NCI-H510A treated with DMSO at 0.1 percent for 48 hours (cell line): ENCODE data around the gene FLT4.
"Not testable (repeated sequence)": the region's sequence is repeated elsewhere in the genome, so short reads cannot be mapped to it uniquely, and the experiment has no call there.

Experiments used
- DNase-seq: peaks from one replicate; lab custom pipeline; 2025; lab: John Stamatoyannopoulos, UW

Gene FLT4

DNA sequence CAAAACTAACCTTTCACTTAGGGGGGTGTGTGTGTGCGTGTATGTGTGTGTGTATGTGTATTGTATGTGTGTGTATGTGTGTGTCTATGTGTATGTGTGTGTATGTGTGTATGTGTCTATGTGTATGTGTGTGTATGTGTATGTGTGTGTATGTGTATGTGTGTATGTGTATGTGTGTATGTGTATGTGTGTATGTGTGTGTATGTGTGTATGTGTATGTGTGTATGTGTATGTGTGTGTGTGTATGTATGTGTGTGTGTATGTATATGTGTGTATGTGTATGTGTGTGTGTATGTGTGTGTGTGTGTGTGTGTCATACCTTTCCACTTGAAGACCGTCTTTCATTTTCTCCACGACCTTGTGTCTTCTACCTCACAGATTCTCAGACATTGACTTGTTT, 20.8 kb upstream of the FLT4 start:
- DNase-seq = no peak

DNA sequence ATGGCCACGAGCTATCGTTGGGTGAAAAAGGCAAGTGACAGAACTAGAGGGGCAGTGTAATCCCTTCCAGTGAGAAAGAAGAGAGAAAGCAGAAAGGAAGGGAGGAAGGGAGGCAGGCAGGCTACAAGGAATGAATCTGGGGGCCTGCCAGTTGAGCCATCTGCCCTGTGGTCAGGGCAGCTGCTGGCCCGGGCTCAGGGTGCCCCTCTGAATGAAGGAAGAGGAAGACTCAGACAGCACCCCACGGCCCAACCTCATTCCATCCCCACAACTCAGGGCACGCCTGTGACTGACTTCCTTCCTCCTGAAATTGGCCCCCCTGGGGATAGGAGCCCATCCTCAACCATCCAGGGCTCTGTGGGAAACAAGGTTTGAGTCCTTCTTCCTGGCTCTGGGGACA, 20.3 kb upstream of the FLT4 start:
- DNase-seq = no peak

DNA sequence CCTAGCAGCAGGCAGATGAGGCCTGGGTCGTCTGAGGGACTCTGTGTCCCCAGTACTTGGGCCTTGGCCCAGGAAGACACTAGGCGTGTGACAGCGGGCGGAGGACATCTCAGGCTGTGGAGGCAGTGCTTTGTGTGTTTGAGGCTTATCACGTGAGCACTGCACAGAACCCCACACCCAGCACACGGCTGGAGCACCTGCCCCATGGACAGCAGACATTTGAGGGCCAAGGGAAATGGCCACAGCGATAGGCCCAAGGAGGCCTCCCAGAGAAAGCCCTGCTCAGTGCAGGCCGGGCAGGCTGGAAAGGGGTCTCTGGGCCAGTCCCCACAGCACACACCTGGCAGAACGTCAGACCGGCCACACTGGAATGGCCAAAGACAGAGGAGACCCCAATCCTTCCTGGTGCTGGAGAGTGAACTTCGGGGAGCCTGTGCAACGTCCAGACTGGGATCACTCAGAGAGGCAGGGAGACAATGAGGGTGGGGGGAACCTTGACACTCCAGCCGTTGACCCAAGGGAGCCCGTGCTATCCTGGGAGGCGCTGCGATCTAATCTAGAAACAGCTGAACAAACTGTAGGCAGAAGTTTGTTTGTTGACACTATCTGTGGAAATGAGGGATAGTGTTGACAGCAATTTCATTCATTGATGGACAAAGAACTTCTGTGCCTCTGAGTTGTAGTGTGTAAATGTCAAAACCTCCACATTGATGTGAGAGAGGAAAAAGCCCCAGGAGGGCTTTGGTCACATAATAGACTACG, 19.6 kb upstream of the FLT4 start:
- DNase-seq = no peak

DNA sequence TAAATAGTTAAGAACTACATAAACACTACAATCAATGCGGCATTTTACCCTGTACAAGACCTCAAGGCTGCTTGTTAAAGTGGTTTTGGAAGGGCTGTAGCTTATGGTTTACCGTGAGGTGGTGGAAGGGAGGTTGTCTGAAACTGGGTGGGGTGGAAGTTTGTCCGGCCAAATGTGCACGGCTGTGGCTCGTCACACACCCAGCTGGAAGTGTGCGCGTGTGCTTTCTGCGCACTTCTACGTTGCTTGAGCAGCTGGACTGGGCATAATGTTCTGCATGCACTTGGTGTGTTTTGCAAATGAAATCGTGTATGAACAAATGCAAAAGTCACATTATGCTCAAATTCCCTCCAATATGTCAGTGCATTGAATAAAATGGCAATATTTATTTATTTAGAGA, 17.4 kb upstream of the FLT4 start:
- DNase-seq = no peak

DNA sequence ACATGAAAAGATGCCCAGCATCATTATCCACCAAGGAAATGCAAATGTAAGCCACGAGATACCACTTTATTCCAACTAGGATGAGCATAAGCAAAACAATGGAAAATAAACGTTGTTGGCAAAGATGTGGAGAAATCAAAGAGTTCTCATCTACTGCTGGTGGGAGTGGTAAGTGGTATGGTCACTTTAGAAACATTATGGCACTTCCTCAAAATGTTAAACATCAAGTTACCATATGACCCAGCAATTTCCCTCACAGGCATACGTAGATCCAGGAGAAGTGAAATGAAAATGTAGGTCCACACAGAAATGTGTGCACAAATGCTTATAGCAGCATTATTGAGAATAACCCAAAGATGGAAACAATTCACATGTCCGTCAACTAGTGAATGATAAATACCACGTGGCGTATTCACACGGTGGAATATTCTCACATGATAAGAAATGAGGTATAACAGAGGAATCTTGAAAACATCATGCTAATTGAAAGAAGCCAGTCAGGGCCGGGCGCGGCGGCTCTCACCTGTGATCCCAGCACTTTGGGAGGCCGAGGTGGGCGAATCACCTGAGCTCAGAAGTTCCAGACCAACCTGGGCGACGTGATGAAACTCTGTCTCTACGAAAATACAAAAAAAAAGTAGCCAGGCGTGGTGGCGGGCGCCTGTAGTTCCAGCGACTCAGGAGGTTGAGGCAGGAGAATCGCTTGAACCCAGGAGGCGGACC, 16.4 kb upstream of the FLT4 start:
- no peak for DNase-seq

DNA sequence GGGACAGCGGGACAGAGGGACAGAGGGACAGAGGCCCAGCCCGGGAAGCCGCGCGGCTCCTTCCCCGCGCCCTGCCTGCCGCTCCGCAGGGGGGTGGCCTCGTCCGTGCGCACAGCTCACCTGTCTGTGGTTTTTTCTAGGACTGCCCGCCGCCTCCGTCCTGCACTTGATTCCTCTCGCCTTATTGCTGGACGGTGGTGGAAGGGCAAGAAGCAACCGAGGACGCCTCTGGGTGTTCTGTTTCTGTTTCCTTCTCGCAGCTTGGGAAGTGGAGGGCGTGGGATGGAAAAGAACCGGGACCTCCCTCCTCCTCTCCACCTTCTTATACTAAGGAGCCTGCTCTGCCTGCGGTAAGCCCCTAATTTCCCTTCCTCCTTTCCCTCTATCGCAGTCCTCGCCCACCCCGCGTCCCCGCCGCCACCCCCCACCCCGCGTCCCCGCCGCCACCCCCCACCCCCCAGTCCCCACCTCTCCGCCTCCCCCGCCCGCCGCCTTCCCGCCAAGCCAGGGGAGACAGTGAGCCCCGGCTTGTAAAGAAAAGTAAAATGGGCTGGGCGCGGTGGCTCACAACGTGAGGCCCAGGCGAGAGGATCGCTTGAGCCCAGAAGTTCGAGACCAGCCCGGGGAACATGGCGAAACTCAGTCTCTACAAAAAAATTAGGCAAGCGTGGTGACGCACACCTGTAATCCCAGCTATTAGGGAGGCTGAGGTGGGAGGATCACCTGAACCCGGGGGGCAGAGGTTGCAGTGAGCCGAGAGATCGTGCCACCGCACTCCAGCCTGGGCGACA, 9.6 kb upstream of the FLT4 start:
- no peak for DNase-seq

DNA sequence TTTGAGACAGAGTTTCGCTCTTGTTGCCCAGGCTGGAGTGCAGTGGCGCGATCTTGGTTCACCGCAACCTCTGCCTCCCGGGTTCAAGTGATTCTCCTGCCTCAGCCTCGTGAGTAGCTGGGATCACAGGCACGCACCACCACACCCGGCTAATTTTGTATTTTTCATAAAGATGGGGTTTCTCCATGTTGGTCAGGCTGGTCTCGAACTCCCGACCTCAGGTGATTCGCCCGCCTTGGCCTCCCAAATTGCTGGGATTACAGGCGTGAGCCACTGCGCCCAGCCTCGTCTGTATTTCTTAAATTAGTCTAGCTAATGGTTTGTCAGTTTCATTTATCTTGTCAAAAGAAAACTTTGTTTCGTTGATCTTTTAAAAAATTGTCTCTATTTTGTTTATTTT, 5.8 kb upstream of the FLT4 start:
- DNase-seq = not testable (repeated sequence)

DNA sequence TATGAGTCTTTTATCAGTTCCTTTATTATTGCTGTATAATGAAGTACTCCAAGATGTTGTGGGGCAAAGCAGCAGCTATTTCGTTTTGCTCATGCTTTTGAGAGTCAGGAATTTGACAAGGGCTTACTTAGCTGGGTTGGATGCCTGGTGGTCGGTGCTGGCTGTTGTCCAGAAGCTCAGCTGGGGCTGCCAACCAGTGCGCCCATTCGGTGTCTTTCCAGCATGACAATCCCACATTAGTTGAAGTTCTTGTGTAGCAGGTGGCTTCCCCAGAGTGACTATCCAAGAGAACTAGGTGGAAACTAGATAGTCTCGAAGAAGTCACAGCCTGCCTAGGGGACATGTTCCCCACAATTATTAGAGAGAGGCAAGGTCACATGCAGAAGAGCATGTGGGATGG, 3.4 kb upstream of the FLT4 start:
- DNase-seq = no peak

DNA sequence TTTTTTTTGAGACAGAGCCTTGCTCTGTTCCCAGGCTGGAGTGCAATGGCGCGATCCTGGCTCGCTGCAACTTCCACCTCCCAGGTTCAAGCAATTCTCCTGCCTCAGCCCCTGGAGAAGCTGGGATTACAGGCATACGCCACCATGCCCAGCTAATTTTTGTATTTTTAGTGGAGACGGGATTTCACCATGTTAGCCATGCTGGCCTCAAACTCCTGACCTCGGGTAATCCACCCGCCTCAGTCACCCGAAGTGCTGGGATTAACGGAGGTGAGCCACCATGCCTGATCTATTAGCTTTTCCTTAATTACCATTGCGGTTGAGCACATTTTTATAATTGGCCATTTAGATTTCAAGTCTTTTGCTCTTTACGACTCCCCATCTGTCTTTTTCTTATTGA, 2.9 kb upstream of the FLT4 start:
- no peak for DNase-seq

DNA sequence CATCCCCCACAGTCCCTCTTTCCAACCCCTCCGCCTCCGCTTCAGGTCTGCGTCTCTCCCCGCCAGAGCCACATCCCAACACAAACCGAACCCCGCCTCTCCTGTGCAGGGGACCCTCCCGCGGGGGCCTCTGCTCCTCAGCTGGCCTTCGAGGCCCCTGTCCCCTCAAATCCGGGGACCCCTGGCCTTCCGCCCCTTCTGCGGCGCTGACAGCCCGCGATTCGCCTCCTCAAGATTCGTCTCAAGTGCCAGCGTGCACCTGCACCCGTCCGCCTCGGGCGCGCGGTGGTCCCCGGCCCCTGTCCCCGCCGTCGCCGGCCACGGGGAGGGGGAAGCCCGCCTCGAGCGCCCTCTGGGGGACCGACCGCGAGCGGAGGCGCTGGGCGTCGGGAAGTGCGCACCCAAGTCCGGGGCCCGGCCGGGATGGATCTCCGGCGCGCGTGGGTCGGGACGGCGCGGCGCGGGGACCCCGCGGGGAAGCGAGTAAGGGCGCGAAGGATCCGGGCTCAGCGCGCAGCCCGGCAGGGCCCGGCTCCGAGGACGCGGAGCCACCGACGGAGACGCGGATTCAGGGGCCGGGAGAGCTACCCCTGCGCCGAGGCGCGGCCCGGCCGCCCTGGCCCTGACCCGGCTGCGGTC, 623 bp downstream of the FLT4 start:
- DNase-seq = no peak

DNA sequence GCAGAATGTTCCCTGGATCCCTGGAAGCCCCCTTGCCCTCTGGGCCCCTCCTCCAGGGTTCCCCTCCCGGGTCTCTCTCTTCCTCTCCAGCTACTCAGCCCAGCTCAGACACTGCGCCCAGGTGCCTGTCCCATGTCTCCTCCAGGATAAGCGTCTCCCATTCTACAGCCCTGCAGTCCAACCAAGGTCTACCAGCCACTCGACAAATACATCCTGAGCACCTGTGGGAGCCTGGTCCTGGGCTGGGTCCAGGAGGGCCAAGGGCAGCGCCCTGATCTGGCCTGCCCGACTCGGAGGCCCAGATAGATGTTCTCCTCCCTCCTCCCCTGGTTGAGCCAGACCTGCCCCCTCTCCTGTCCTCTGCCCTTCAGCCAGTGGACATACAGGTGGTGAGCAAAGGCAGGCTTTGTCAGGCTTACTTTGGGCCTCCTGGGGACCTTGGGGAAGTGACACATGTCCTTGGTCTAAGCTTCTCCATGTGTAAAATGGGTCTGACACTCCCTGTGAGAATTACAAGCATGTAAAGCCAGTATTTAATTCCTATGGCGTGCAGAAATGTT, 1.4 kb downstream of the FLT4 start:
- no peak for DNase-seq

DNA sequence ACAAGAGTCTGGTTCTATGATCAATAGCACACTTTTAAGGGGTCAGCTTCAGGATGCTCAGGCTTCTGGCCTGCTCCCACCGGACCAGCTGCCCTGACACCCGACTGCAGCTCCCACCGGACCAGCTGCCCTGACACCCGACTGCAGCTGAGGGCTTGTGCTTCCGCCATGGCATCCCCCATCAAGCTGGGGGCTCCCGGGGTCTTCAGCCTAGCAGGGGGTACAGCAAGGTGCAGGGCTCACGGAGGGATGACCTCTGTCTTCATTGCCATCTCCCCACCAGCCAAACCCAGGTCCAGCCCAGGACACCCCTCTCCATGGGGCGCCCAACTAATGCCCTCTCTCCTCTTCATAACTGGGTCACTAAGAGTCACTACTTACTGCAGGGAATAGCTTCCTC, 1.9 kb downstream of the FLT4 start:
- DNase-seq = no peak

DNA sequence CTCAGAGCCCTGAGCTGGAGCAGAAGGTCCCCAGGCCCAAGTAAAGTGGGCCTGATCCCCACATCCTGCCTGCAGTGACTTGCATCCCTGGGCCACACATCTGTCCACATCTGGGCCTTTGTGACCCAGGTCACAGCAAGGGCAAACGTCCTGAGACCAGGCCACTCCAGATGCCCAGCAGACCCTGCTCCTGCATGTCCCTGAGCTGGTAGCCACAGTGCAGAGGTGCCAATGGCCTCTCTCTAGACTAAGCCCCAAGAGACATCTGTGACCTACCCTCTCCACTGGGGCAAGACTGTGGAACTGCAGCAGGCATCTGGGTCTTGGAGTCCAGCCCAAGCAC, 2.5 kb downstream of the FLT4 start:
- no peak for DNase-seq

DNA sequence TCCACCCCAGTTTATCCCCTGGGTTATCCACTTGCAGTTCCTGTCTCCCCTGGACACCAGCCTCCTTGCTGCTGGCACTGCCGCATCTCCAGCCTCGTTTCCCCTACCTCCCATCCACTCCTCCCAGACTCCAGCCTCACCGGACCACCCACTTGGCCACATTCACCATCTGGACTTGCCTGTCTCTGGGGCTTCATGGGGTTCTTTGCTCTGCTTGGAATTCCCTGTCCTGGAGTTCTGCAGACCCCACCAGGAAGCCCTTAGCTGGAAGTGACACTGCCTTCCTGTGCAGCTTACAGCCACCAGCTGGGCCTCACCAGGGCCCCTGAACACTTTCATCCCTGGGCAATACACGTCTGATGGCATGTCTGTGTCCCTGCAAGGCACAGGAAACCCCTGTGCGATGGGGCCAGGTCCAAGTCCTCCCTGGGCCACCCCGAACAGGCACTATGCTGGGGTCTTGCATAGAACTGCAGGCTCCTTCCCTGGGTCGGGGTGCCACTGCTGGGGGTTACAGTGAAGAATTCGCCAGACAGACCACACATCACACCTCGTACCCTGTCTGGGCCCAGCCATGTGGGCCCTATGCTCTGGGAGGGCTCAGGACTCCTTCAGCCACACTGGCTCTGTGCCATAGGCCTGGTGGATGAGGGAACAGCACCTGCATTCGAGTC, 3.0 kb downstream of the FLT4 start:
- DNase-seq = no peak

DNA sequence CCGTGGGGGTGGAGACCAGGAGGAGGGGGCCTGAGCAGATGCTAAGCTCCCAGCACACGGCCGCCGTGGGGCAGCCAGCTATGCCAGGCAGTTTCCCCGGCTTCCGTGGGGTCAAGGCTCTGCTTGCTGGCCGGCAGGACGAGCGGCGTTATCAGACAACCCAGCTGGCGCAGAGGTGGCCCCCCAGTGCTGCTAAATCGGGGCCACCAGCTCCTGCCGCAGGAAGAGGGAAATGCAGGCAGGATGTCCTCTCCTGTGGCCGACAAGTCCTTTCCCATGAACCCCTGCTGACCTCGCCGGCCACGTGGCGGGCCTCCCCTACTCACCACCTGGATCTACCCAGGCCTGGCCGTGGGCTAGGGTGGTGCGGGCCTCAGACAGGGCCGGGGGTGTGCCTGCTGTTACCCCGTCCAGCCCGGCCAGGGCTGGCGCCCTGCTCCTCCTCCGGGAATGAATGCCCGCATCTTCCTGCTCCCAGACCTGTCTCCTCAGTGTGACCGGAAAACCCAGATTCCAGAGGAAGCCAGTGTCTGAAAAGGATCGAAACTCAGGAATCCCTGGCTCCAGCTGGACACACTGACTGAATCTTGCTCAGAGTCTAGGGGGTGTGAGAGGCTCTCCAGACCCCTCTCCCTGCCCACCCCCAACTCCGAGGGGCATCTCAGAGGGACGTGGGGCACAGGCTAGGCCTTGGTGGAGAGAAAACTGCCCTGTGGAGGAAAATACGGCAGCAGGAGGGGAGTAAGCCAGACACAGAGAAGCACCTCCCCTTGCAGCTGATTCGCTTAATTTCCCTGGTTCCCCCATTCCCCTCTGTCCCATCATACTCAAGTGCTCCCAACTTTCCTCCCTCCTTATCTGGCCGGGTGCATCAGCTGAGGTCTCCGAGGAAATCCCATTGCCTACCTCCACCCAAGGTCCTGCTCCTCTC, 3.9 kb downstream of the FLT4 start:
- DNase-seq = no peak

DNA sequence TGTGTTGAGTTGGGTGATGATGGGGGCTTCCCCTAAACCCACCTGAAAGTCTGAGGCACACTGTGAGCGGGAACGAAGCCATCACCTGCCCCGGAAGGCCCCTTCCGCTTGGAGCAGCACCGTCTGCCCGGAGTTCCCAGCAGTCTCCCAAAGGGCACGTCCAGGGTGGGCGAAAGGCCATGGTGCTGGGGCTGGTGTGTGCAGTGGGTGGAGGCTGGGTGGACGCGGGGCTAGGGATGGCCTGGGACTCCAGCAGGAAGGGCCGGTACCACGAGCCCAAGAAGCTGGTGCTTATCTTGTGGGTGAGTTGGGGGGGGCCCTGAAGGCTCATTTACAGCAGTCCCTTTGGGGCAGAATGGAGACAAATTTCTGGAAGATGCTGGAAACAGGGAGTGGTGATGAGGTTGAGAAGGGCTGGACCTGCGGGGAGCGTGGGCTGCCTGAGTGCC, 4.6 kb downstream of the FLT4 start:
- DNase-seq = no peak

DNA sequence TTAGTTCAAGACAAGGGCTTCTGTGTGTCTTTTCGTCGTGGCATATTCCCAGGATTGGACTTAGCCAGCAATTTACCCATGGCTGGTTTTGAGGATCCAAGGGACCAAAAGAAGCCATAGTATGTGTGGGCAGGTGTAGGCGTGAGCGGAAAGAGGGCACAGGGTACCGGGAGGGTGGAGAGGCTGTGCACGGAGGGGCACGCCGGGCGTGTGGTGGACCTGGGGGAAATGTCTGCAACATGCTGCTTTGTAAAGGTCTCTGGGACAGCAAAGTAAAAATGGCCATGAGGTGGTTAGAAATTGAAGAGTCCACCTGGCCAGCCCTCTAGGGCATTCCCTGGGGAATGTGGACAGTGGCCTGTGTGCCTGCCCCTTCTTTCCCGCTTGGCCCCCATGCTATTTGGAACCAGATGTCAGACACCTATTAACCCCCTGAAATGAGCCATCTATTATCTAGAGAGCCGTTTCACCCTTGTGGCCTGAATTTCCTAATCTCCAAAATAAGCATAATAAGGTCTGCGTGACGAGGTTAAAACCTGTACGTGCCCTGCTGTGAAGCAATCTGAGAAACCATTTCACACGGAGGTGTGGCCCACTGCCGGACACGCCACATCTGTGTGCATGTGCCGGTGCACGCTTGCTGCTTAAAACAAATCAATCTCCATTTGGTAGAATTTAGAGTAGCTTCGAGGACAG, 5.1 kb downstream of the FLT4 start:
- no peak for DNase-seq

DNA sequence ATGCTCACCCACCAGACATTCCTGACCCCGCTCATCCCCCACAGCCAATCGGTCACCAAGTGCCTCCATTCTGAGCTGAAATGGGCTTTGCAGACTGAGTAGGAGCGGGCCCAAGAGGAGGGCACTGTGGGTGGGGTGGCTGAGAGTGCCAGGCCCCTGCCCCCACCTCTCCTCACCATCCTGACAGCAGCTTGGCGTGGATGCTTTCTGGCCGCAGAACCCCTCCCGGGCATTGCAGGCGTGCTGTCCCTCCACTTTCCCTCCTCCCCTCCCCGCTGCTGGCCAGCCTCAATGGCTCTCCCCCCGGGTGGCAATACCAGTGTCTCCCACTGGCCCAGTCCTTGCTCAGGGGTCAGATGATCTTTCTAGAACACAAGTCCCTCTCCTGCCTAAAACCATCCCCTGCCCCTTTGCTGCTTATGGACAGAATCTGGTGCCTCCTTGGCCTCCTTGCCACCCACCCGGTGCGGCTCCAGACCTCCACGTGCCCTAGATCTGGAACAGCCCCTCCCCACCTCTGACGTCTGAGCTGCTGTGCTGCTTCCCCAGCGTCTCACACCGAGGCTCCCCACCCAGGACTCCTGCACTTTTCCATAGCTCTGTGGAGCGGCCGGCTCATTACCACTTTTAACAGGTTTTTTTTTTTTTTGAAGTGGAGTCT, 6.1 kb downstream of the FLT4 start:
- no peak for DNase-seq

DNA sequence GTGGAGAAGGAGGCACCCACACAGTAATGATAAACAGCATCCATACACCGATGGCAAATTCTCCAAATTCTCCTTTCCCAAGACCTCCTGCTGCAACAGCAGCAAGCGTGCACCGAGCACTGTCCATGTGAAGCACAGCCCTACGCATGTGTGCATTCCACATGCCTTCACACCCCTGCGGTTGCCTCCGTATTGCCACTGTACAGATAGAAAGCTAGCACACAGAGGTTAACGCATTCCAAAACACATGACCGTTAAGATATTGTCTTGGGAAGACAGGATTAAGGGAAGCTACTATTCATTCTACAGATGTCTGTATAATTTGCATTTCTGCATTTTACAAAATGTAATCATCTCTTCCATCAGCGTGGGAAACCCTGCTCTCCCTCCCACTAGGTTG, 6.6 kb downstream of the FLT4 start:
- no peak for DNase-seq
